Measurements from ENCODE around the gene DCHS1. TPM values are rescaled to one million over a fixed set of nuclear protein-coding genes. Genes with fewer than 3 reads are reported as not detected.

DCHS1 gene
- polyA plus RNA-seq, 2 of the 4 experiments (the other 2 are of a cell fraction): 0.06 TPM

- ChIA-PET POLR2A (interaction anchor here (1.3 kb wide), 1 partner anchor 16 kb away, joined by 4 read pairs; the partner anchor contains the start of gene TAF10), CTCF (interaction anchor here (0.6 to 1.7 kb wide), 4 partner anchors 13 to 249 kb away, joined by 3 to 4 read pairs (median 4); partner anchors contain the start of gene MRPL17)
- TF ChIP-seq HOXA7 (CRISPR knock-in tag; IDR thresholded peaks at IDR 0.05) (no peak), EP300 (IDR thresholded peaks at IDR 0.05) (no peak), POLR2AphosphoS2 (conservative IDR thresholded peaks at IDR 0.05; ENCODE audit: low read length) (no peak), PHF8 (IDR thresholded peaks at IDR 0.05; ENCODE audit: borderline replicate concordance, low read depth) (no peak), ATOH8 (CRISPR knock-in tag; IDR thresholded peaks at IDR 0.05; ENCODE audit: low read depth) (no peak), KDM5A (IDR thresholded peaks at IDR 0.05) (no peak), RARB (CRISPR knock-in tag; IDR thresholded peaks at IDR 0.05) (no peak), JUN (IDR thresholded peaks at IDR 0.05) (no peak), PBX3 (IDR thresholded peaks at IDR 0.05) (no peak), BCL3 (IDR thresholded peaks at IDR 0.05) (no peak), SMC3 (IDR thresholded peaks at IDR 0.05) (no peak), HOXB5 (CRISPR knock-in tag; IDR thresholded peaks at IDR 0.05) (no peak), HOXB13 (CRISPR knock-in tag; IDR thresholded peaks at IDR 0.05; ENCODE audit: low read depth) (no peak), CBX8 (IDR thresholded peaks at IDR 0.05) (no peak), RCOR1 (IDR thresholded peaks at IDR 0.05; ENCODE audit: low read depth, low read length) (no peak), BHLHE40 (IDR thresholded peaks at IDR 0.05; ENCODE audit: low read depth, low read length) (no peak), USF2 (IDR thresholded peaks at IDR 0.05) (no peak), ZC3H11A (IDR thresholded peaks at IDR 0.05) (no peak), MAFK (IDR thresholded peaks at IDR 0.05; ENCODE audit: partially characterized antibody) (no peak), CHD2 (IDR thresholded peaks at IDR 0.05; ENCODE audit: low read length, partially characterized antibody) (no peak)
- Histone ChIP-seq H3K9me3 (no peaks in the 10 kb centered on the region), H3K4me1 (no peaks in the 10 kb centered on the region), H3K4me3 (no peak overlapping the region), H3K4me2 (no peak overlapping the region), H3K27ac (no peak overlapping the region)
- FAIRE-seq (no peak), ATAC-seq (no peak), DNase-seq (ENCODE audit: low read depth in 1 of 2, low spot score in 1 of 2) (no peak)
- 25% methylated on average over 2 of the region's 2 CpGs for WGBS (ENCODE audit: missing lambda C conversion rate)
These were observed 27.8 kb downstream of the DCHS1 start for GRCh38 chr11:6627762-6628241.

- ChIA-PET POLR2A (interaction anchor here (1.3 kb wide), 1 partner anchor 16 kb away, joined by 4 read pairs; the partner anchor contains the start of gene TAF10), CTCF (interaction anchor here (0.6 to 1.7 kb wide), 4 partner anchors 13 to 248 kb away, joined by 3 to 4 read pairs (median 4); partner anchors contain the start of gene MRPL17)
- FAIRE-seq: no peak
- Histone ChIP-seq H3K4me1 (no peaks in the 10 kb centered on the region), H3K27ac (no peak overlapping the region), H3K4me3 (no peak overlapping the region), H3K4me2 (no peak overlapping the region), H3K9me3 (no peaks in the 10 kb centered on the region)
- DNase-seq (ENCODE audit: low read depth in 1 of 2, low spot score in 1 of 2): no peak
- 69% methylated on average over 16 of the region's 19 CpGs for WGBS (ENCODE audit: missing lambda C conversion rate)
- no peak for ATAC-seq
- TF ChIP-seq REST (IDR thresholded peaks at IDR 0.05) (no peak), CHD2 (IDR thresholded peaks at IDR 0.05; ENCODE audit: low read length, partially characterized antibody) (no peak), HOXB5 (CRISPR knock-in tag; IDR thresholded peaks at IDR 0.05) (no peak), FOSB (CRISPR knock-in tag; IDR thresholded peaks at IDR 0.05) (no peak), POLR2A (IDR thresholded peaks at IDR 0.05; ENCODE audit: low read length) (no peak), JUN (IDR thresholded peaks at IDR 0.05) (no peak), MAZ (IDR thresholded peaks at IDR 0.05; ENCODE audit: borderline replicate concordance, low read depth, low read length) (no peak), USF2 (IDR thresholded peaks at IDR 0.05) (no peak), BHLHE40 (IDR thresholded peaks at IDR 0.05; ENCODE audit: low read depth, low read length) (no peak), TP53 (CRISPR knock-in tag; IDR thresholded peaks at IDR 0.05) (no peak), TFCP2L1 (CRISPR knock-in tag; IDR thresholded peaks at IDR 0.05) (no peak), RAD21 (conservative IDR thresholded peaks at IDR 0.05 in 1 of 2, IDR thresholded peaks at IDR 0.05 in 1 of 2) (no peak), CBX8 (IDR thresholded peaks at IDR 0.05) (no peak), ESRRA (IDR thresholded peaks at IDR 0.05; ENCODE audit: borderline replicate concordance, low read length) (no peak), PHF8 (IDR thresholded peaks at IDR 0.05; ENCODE audit: borderline replicate concordance, low read depth) (no peak)
These were observed 28.4 kb downstream of the DCHS1 start for GRCh38 chr11:6626971-6627761.

All from A549 (cell line).